ENCODE results near the gene DLK1.

The DLK1 gene

DNA sequence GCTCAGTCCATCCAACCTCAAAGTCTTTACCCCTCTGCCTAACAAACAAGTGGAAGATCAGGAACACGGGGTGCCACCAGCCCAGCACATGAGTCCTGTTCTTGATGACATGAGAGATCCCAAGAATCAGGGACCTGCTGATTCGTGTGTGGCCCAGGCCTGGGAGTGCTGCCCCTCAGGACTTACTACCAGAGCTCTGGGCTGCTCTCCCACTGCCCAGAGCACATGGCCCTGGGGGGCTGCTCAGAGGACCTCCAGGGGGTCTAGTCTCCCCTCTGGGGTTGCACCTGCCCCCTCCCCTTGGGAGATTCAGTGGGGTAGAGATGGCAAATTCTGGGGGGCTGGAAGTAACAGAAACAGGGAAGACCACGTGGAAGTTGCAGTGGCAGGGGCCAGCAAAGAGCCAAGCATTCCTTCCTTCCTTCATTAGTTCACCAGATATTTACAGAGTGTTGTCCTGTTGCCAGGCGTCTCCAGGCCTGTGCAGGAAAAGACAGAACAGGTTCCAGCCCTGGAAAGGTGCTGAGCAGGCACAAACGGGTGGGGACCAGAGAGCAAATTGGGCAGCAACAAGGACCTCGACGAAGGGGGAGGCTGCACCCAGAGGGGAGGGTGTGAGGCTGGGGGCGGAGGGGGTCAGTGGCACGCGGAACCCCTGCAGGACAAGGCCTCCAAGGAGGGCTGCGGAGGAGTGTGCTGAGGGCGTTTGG lies 54.1 kb downstream of the DLK1 start:
- TF ChIP-seq TAF1 (IDR thresholded peaks at IDR 0.05; ENCODE audit: low read depth) (no peak), CEBPB (IDR thresholded peaks at IDR 0.05) (no peak)

DNA sequence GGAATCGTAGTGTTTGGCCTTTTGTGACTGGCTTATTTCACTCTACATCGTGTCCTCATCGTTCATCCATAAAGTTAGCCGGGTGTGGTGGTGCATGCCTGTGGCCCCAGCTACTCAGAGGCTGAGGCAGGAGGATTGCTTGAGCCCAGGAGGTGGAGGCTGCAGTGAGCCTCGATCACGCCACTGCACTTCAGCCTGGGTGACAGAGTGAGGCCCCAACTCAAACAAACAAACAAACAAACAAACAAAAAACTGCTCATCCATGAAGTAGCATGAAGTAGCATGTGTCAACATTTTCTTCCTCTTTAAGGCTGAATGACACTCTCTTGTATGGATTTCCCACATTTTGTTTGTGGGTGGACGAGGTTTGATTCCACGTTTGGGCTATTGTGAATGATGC lies 55.3 kb downstream of the DLK1 start:
- TF ChIP-seq CREB1 (IDR thresholded peaks at IDR 0.05; ENCODE audit: low read depth), result no peak
- TF ChIP-seq TCF12 (IDR thresholded peaks at IDR 0.05; ENCODE audit: low read depth), result no peak
- TF ChIP-seq TEAD4 (IDR thresholded peaks at IDR 0.05), result no peak
- TF ChIP-seq, protein P1, sequence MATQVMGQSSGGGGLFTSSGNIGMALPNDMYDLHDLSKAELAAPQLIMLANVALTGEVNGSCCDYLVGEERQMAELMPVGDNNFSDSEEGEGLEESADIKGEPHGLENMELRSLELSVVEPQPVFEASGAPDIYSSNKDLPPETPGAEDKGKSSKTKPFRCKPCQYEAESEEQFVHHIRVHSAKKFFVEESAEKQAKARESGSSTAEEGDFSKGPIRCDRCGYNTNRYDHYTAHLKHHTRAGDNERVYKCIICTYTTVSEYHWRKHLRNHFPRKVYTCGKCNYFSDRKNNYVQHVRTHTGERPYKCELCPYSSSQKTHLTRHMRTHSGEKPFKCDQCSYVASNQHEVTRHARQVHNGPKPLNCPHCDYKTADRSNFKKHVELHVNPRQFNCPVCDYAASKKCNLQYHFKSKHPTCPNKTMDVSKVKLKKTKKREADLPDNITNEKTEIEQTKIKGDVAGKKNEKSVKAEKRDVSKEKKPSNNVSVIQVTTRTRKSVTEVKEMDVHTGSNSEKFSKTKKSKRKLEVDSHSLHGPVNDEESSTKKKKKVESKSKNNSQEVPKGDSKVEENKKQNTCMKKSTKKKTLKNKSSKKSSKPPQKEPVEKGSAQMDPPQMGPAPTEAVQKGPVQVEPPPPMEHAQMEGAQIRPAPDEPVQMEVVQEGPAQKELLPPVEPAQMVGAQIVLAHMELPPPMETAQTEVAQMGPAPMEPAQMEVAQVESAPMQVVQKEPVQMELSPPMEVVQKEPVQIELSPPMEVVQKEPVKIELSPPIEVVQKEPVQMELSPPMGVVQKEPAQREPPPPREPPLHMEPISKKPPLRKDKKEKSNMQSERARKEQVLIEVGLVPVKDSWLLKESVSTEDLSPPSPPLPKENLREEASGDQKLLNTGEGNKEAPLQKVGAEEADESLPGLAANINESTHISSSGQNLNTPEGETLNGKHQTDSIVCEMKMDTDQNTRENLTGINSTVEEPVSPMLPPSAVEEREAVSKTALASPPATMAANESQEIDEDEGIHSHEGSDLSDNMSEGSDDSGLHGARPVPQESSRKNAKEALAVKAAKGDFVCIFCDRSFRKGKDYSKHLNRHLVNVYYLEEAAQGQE (IDR thresholded peaks at IDR 0.05; ENCODE audit: low read depth), result no peak
- TF ChIP-seq, protein P2, sequence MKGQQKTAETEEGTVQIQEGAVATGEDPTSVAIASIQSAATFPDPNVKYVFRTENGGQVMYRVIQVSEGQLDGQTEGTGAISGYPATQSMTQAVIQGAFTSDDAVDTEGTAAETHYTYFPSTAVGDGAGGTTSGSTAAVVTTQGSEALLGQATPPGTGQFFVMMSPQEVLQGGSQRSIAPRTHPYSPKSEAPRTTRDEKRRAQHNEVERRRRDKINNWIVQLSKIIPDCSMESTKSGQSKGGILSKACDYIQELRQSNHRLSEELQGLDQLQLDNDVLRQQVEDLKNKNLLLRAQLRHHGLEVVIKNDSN (IDR thresholded peaks at IDR 0.05), result no peak
- no peak for TF ChIP-seq FOXM1 (IDR thresholded peaks at IDR 0.05; ENCODE audit: borderline replicate concordance, low read depth)
- no peak for TF ChIP-seq YY1 (IDR thresholded peaks at IDR 0.05; ENCODE audit: low read depth)
- TF ChIP-seq, protein P3, sequence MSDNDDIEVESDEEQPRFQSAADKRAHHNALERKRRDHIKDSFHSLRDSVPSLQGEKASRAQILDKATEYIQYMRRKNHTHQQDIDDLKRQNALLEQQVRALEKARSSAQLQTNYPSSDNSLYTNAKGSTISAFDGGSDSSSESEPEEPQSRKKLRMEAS (IDR thresholded peaks at IDR 0.05), result no peak

DNA sequence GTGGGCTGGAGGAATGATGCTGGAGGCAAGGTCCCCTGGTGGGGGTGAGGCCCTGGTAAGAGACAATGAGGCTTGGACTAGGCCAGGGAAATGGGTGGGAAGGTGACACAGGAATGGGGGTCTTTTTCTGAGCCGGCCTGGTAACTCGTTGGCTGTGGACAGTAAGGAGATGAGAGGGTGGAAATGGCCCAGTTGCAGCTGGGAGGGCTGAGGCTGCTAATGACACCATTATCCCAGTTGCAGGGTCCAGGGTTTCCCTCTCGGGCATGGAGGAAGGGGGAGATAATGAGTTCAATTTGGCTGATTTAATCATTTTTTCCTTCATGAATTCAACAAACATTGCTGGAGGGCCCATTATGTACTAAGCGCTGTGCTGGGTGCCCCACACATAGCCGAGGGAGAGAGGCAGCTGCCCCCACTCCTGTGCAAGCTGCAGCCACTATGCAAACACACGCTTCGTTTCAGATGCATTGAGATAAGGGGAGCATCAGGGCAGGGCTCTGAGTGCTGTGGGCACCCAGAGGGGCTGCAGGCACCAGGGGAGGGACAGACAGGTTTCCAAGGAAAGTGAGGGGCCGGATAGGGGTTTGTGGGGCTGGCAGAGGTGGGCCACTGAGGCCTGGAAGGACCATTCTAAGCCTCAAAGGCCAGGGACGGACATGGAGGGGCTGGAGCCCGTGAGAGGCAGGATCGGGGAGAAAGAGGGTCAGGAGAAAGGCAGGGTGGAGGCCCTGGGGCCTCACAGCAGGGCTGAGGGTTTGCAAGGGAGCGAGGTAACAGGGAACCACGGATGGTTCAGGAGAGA lies 56.0 kb downstream of the DLK1 start:
- TF ChIP-seq, protein P2 (IDR thresholded peaks at IDR 0.05), result no peak
- TF ChIP-seq ZBTB7A (IDR thresholded peaks at IDR 0.05; ENCODE audit: low read depth) (no peak), NFIC (IDR thresholded peaks at IDR 0.05) (no peak)

DNA sequence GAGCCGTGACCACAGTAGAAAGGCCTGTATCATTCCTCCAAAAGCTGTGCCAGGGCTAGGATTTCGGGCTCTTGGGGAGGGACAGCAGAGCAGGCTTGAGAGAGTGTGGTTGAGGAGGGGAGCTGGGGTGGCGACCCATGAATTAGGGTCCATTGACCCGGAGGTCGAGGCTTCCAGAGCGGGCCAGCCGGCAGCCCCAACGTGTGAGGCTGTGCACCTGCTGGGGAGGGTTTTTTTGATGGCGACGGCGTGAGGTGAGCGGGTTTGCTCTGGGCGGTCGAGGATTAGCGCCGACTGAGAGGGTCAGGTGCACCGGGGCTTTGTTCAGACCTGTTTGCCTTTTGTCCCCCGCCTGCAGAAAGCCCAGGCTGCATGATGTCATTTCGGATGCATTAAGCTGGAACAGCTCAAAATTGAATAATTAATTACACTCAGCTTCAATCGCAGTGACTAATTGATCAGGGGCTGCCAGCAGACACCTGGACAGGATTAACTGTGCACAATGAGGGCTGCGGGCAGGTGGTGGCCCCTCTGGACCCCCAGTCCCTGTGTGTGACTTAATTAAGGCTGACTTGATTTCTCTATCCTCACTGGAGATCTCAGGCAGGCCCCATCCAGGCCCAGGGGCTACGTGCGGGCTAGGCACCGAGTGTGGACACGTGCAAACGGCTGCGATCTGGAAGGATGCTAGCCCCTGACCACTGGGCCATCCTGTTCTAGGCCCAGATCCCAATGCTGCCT lies 57.1 kb downstream of the DLK1 start:
- TF ChIP-seq TCF12 (IDR thresholded peaks at IDR 0.05; ENCODE audit: low read depth) (no peak), TAF1 (IDR thresholded peaks at IDR 0.05; ENCODE audit: low read depth) (no peak), YY1 (IDR thresholded peaks at IDR 0.05; ENCODE audit: low read depth) (no peak), EGR1 (IDR thresholded peaks at IDR 0.05) (no peak), ZBTB7A (IDR thresholded peaks at IDR 0.05; ENCODE audit: low read depth) (no peak), CEBPB (IDR thresholded peaks at IDR 0.05) (no peak), CREB1 (IDR thresholded peaks at IDR 0.05; ENCODE audit: low read depth) (no peak), TEAD4 (IDR thresholded peaks at IDR 0.05) (no peak)
- TF ChIP-seq, protein P3 (IDR thresholded peaks at IDR 0.05), result no peak
- TF ChIP-seq, protein P2 (IDR thresholded peaks at IDR 0.05), result no peak
- TF ChIP-seq, protein P1 (IDR thresholded peaks at IDR 0.05; ENCODE audit: low read depth), result no peak

DNA sequence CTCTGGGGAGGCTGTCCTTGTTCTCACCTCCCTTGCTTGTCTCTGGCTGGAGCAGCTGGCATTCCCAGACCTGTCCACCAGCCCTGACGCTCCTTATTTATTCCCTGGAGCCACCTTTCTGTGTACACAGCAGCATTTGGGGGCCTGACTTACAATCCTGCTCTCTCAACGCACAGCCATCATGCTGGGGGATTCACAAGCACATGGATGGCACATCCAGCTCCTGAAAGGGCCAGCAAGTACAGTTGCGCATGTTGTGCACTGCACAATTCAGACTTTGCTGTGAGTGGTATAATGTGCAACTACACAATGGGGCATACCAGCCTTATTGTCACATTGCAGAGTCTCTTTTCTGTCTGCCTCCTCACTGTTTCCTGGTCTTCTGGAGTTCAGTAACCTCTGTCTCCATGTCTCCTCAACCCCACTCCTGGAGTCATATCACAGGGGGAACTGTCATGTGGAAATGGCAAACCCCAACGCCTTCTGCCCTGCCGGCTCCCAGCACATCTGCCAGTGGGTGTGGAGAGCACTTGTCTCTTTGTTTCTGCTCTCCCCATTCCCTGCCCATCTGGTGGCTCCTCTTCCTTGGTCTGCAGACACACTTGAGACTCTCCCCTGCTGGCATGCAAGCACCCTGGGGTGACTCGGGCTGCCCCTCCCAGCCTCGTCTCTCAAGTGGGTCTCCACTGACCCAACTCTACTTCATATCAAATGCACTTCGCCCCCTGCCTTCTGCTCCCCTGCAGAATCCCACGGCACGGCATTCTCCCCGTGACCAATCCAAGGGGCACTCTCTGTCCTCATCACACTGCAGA lies 58.0 kb downstream of the DLK1 start:
- TF ChIP-seq YY1 (IDR thresholded peaks at IDR 0.05; ENCODE audit: low read depth) (no peak), RAD21 (IDR thresholded peaks at IDR 0.05; ENCODE audit: low read depth) (no peak), TCF12 (IDR thresholded peaks at IDR 0.05; ENCODE audit: low read depth) (no peak), EP300 (IDR thresholded peaks at IDR 0.05; ENCODE audit: borderline replicate concordance) (no peak), CREB1 (IDR thresholded peaks at IDR 0.05; ENCODE audit: low read depth) (no peak), FOXM1 (IDR thresholded peaks at IDR 0.05; ENCODE audit: borderline replicate concordance, low read depth) (no peak), TAF1 (IDR thresholded peaks at IDR 0.05; ENCODE audit: low read depth) (no peak), NFIC (IDR thresholded peaks at IDR 0.05) (no peak)
- TF ChIP-seq, protein P1 (IDR thresholded peaks at IDR 0.05; ENCODE audit: low read depth), result no peak
- TF ChIP-seq, protein P2 (IDR thresholded peaks at IDR 0.05), result no peak
